Liver (tissue), 3 donors: ENCODE results near the gene CDH13.

ENCODE experiments used
- CTCF ChIP-seq: fragments of 150-350 bp; IDR thresholded peaks from 2 replicates; pipeline ENCODE4 v1.5.1; 2017; ENCODE audit warnings: improper control_type of control experiment, low read depth, low read length; ENCODE audit not compliant: missing input control
- EGR1 ChIP-seq, 2 donors: IDR thresholded peaks; 2 replicates each; pipeline ENCODE4 v1.6.1; 2016 to 2018; ENCODE audit warnings: antibody characterized with exemption in 2 of 2, low read depth in 2 of 2
- GABPA ChIP-seq, 2 donors: IDR thresholded peaks in 1 of 2; conservative IDR thresholded peaks in 1 of 2; 2 replicates each; pipeline ENCODE4 v1.6.1; 2016; ENCODE audit warnings: antibody characterized with exemption in 2 of 2, mild to moderate bottlenecking in 1 of 2, moderate library complexity in 1 of 2
- MAX ChIP-seq: IDR thresholded peaks from 2 replicates; pipeline ENCODE4 v1.6.1; 2016; ENCODE audit warnings: antibody characterized with exemption
- RAD21 ChIP-seq, 2 donors: IDR thresholded peaks; 2 replicates each; pipeline ENCODE4 v1.6.1; 2016; ENCODE audit warnings: antibody characterized with exemption in 2 of 2, mild to moderate bottlenecking in 2 of 2
- REST ChIP-seq: IDR thresholded peaks from 2 replicates; pipeline ENCODE4 v1.6.1; 2016; ENCODE audit warnings: antibody characterized with exemption, mild to moderate bottlenecking
- ZBTB33 ChIP-seq: IDR thresholded peaks from 2 replicates; pipeline ENCODE4 v1.6.1; 2016; ENCODE audit warnings: antibody characterized with exemption
- donor health status: healthy.
- donor health status: healthy.

- TF ChIP-seq CTCF (no peak), REST (no peak), EGR1 (IDR thresholded peaks at IDR 0.05; ENCODE audit: low read depth in 2 of 2) (no peak), GABPA (IDR thresholded peaks at IDR 0.05 in 1 of 2, conservative IDR thresholded peaks at IDR 0.05 in 1 of 2) (no peak), RAD21 (IDR thresholded peaks at IDR 0.05) (no peak), ZBTB33 (no peak), MAX (no peak)
Measured at GRCh38 chr16:83603723-83604570, 977.2 kb downstream of the CDH13 start.
